Central memory CD4-positive, alpha-beta T cell (primary cell): ENCODE data around the gene CA11.
A peak's percentile ranks its signal among the peaks of the same experiment; 100 is the strongest.
"Not testable (repeated sequence)": the region's sequence is repeated elsewhere in the genome, so short reads cannot be mapped to it uniquely, and the experiment has no call there.

Experiments
- DNase-seq: peaks from one replicate; pipeline ENCODE4 v3.0.0; 2022

The CA11 gene

DNA sequence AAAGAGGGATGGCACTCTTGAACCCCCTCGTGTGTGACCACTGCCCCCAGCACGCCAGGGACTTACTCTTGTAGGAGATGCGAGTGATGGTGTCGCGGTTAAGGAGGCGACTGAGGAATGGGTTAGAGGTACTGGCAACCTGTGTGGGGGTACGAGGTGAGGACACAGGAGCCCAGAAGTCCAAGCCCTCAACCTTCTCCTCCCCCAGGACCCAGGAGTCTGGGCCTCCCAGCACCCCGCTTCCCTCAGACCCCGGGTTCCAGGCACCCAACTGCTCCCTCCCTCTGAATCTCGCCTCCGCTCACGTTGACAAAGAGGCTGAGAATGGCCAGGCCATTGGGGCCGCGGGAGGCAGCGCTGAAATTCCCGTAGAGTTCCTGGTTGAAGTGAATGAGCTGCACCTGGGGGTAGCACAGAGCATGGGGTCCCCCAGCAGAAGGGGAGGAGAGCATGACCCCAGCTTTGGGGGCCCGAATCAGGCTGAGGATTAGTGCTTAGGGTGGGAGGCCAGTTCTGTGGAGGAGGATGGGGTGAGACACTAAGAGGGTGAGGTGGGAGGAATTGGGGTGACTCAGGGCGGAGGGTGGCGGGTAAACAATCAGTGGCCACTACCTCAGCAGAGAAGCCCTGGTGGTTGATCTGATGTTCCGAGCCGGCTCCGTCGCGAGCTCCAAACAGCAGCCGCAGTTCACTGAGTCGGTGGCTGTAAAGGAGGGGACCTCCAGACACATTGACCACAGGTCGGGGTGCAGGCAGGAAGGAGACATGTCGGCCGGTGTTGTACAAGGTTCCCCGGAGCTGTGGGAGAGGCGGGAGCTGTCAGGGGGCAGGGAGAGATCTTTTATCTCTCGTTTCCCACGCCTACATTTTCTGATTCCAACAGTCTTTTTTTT, 6.3 kb downstream of the CA11 start:
- DNase-seq: no peak

DNA sequence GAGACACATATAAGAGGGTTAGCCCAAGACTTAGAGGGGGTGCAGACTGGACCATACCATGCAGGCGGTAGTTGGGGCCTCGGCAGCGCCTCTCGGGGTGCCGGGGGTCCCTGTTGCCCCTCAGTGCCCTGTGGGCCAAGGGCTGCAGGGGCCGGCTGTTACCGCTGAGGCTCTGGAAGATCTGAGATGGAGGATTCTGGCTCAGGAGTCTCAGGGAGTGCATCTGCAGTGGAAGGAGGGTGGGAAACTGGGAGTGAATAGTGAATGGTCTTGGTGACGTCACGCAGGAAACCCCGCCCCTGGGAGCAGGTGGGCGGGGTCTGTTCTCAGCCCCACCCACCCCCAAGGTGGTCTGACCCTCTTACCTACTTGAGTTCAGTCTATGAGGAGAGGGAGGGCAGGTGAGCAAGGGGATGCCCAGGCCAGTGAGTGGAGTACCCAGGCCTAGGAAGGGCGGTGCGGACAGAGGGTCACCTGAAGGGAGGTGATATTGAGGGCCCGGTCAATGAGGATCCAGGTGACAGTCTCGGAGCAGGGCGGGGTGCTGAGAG, 7.1 kb downstream of the CA11 start:
- no peak for DNase-seq

DNA sequence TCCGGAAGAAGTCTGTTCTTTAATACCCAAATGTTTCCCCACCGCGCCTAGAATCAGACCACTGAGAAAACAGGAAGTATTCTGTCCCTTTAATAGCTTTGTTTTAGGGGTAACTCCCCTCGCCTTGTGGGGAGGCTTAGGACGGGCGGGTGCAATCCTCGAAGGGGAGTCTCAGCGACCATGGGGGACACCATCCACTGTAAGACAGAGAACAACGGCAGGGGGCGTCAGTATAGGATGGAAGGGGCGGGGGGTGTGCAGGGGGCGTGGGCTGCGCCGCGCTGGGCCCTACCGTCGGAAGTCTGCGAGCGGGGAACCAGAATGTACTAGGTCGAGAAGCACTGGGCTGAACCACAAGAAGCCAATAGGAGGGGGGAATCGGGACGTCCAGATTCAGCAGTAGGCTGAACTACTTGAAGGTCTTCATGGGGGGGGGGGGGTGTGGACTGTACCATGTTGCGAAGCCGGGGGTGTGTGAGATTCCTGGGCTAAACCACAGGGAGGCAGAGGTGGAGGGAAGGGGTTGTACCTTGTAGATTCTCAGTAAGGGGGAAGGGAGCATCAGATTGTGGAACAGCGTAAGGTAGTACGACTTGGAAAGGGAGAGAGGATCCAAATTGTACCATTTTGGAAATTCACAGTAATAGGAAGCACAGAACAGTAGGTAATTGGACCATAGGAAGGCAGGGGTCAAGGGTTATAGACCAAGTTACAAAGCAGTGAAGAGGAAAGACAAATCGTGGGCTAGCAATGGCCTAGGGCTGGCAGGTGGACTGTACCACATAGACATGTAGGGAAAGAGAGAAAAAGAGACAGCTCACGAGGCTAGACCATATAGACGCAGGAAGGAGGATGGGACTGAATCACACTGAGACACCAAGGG, 7.8 kb downstream of the CA11 start:
- peak; percentile 92 for DNase-seq

DNA sequence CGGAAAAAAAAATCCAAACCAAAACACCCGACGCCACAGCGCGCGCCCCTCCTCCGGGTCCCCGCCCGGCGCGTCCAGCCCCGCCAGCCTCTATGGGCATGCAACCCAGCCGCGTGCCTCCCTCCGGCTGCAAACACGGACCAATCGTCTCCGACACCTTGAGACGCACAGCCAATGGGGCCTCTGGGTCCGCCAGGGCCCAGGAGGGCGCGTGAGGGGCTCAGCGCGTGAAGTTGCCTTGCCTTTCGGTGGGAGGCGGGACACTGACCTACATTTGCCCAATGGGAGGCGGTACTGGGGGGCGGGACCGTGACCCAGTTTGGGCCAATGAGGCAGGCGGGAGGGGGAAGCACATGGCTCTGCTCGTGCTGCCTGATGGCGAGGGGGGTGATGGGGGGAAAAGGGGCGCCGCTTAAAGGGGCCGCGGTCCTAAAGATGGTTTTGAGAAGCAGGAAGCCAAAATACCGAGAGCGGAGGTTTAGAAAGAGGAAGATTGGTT, 8.5 kb downstream of the CA11 start:
- peak; percentile 100 for DNase-seq

DNA sequence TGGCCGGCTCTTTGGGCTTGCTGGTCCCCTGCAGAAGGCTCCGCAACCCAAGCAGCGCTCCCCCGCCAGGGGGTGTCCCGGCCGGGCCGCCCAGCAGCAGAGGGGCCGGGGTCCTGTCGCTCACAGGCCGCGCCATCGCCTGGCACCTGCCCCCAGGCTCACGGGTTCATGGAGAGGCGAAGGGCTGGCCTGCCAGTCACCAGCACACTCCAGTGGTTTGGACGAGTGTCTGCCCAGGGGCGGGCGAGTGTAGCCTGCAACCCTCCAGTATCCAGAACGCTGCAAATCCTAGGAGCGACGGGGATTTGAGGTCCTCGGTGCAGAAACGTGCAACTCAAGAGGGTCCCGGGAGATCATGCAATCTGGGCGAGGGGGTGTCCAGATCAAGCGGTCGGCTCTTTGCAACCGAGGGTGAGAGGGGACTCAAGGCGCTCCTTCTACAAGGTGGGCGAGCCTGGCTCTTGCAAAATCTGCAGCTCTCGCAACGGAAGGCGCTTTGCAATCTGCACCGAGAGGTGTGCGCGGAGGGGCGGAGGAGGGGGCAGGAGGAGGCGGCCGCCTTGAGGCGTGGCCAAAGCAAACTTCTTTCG, 9.0 kb downstream of the CA11 start, which contains the start of gene DBP:
TSS of gene DBP (minus strand) at position 521 of the 590 bp plus-strand sequence. CDS start at position 136, 385 bp downstream.
- DNase-seq: no peak

DNA sequence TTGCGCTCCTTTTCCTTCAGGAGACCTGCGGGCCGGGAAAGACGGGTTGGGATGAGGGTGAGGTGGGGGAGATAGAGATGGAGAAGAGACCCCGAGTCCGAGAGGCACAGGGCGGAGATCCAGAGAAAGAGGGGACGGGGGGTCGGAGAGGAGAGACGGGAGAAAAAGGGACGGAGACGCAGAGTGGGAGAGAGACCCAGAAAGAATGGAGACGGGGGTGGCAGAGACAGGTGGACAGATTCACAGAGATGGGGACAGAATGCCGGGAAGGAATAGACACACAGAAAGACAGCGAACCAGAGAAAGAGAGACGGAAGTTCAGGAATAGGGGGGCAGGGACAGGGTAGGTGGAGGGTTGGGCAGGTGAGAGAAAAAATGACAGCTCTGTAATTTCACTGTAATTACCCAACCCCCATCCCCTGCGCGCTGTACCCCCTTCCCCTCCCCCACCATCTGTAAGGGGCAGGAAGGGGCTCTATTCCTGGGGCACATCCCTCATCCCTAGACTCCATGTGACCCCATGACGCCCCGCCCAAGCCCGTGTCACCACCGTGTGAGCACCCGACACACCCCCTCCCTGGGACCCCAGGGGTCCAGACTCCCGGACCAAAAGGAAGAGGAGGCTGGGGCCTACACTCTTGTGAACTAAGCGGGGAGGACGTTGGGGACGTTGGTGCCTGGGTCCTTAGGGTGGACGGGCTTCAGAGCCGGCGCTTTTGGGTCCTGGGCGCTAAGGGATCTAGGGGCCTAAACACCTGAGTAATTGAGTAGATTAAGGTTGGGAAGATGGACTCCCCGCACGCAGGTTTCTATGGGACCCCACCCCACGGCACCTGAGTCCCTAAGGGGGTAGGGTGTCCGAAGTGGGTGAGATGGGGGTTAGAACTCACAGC, 9.8 kb downstream of the CA11 start:
- peak; percentile 19 for DNase-seq

DNA sequence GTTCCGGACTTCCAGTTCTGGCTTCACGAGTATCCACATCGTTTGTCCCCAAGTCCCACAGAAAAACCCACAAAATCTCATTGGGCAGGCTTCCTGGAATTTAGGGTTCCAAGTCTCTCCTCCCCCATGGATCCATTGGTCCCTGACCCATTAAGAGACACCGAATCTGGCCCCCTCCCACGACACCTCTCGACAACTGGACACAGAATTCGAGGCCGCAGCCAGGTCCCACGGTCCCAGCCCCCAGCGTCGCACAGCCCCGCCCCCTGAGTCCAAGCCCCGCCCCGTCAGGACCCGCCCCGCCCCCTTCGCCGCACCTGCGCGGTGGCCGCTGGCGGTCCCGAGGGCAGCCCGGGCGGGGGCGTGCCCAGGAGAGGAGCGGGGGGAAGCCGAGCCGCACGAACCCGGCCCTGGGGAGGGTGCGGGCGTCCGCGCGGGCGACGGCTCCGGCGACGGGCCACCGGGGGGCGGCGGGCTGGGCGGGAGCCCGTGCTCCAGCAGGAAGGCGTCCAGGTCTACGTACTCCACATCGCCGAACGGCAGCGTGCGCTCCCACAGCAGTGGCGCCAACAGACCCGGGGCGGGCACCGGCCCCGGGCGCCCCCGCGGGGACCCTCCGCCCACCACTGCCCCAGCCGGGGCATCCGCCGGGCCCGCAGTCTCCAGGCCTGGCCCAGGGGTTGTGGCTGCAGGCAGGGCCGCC, 10.6 kb downstream of the CA11 start:
- DNase-seq: peak; percentile 65

DNA sequence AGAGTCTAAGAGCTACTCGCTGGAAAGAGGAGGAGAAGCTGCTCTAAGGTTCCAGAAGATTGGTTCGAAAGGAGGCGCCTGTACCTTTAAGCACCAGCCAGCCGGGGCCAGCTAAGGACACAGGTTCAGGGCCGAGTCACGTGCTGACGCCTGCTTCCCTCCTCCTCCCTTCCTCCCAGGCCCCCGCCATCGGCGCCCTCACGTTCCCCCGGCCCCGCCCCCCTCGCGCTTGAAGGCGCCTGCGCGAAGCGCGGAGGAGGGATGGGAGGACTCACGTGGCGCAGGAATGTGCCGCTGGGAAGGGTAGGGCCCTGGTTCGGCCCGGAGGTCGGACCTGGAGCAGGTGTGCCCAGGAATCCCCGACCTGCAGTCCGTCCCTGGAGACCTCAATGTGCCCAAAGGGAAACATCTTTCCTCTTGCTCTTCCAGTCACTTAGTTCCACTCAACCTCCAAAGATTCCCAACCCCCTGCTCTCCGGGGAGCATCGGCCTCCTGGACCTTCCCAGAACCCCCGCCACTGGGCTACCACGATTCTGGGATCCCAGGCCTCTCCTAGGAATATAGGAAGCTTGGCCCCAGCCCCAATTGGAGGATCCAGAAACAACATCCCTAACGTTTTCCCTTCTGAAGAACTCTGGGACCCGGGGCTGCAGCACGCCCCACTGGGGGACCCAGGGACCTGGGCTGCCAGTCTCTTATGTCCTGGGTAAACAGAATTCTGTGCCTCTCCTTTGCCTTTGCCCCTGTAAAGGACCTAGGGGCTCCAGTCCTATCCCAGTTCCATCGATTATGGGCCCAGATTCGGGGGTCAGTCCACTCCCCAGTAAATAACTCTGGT, 11.3 kb downstream of the CA11 start:
- peak; percentile 86 for DNase-seq

DNA sequence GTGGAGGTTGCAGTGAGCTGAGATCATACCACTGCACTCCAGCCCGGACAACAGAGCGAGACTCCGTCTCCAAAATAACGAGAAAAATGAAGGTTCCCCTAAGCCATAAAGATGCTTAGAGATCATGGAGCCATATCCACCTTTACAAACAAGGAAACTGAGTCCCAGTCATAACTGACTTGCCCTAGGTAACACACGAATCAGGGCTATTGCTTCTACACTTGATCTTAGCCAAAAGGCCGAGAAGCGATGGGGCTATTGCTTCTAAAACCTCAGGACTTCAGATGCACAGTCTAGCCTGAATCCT, 12.0 kb downstream of the CA11 start:
- no peak for DNase-seq

DNA sequence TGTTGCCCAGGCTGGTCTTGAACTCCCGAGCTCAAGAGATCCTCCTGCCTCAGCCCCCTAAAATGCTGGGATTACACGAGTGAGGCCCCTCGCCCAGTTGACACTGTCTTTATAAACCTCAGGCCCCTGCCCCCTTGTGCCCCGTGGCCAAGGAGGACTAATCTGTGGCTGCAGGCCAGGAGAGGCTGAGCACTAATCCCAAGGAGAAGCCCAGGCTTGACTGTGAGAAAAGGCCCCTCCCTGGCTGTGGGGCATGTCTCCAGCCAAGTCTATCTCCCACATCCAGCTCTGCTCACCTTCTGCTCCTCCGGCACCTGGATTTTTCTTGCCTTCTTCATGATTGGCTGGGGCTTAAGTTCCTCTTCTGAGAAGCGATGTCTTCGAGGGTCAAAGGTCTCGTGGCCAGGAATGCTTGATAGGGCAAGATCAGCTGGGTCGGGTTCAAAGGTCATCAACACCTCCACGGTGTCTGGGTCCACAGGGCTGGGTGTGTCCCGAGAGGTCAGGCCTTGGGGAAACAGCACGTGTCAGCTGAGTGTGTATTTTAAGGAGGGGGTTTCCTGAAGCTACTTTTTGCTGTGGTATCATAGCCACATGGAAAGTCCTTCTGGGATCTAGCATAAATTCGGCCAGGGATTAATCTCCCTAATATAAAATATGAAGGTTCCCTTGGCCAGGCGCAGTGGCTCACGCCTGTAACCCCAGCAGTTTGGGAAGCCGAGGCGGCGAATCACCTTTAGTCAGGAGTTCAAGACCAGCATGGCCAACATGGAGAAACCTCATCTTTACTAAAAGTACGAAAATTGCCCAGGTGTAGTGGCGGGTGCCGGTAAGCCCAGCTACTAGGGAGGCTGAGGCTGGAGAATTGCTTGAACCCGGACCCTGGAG, 12.6 kb downstream of the CA11 start:
- no peak for DNase-seq

DNA sequence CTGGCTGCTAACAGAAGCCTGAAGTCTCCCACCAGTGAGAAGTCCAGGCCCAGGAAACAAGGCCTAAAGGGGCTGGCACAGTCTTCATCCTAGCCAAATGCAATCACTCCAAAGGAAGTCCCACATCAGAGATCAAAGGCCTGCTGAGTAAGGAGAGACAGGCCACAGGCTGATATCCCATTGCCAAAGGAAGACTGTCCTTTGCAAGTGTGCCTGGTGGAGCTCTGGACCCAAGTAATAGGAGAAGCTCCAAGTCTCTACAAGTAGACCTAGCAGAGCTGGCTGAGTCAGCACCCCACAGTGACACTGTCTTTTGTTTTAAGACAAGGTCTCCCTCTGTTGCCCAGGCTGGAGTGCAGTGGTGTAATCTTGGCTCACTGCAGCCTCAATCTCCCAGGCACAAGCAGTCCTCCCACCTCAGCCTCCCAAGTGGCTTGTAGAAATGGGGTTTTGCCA, 13.3 kb downstream of the CA11 start:
- no peak for DNase-seq

DNA sequence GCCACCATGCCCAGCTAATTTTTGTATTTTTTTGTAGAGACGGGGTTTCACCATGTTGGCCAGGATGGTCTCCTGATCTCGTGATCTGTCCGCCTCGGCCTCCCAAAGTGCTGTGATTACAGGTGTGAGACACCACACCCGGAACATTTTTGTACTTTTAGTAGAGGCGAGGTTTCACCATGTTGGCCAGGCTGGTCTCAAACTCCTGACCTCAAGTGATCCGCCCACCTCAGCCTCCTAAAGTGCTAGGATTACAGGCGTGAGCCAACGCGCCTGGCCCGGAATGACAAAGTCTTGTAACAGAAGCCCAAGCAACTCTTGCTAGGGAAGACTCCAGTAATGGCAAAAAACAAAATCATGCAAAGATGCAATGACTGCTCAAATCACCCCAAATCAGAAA, 13.7 kb downstream of the CA11 start:
- DNase-seq: not testable (repeated sequence)

DNA sequence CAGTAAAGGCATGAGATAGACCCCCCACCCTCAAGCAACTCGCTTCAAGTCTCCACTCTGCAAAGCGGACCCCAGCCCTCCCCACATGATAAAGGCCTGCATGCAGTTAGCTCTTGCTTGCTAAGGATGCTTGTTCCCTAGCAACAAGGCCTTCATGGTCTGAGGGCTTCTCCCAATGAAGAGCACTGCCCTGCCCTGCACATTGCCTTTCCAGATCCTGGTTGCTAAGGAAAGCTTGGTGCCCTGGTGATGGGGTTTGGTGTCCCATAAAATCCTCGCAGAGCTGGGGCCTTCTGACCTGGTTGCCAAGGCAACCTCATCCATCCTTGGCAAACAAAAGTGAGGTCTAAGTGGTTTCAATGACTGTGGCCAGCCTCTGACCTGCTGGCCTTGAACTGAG, 14.8 kb downstream of the CA11 start:
- no peak for DNase-seq

DNA sequence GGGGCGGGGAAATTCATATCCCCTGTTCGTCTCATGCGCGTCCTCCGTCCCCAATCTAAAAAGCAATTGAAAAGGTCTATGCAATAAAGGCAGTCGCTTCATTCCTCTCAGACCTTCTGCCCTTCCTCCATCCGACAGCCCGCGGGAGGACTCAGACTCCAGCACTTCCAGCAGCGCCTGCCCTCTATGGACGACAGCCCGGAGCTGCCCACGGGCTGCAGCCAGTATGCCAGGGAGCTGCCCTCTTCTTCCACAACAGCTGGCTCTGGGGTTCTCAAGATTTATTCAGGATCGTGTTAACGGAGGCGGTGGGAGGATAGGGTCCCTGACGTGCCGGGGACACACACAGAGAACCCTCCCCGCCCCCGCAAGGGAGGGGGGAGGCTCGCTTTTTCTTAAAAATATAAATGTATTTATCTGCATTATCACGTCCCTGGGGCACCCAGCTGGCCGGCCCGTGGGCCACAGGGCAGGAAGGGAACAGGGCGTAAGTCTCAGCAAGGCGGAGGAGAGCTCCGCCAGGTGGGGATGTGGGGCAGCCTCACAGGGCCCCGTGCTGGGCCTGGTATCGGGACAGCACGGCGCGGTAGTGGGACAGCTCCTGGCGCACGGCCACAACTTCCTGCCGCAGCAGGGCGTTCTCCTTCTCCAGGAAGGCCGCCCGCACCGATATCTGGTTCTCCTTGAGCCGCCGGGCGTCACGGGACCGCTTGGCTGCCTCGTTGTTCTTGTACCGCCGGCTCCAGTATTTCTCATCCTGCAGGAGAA, 15.5 kb downstream of the CA11 start:
- DNase-seq: no peak

DNA sequence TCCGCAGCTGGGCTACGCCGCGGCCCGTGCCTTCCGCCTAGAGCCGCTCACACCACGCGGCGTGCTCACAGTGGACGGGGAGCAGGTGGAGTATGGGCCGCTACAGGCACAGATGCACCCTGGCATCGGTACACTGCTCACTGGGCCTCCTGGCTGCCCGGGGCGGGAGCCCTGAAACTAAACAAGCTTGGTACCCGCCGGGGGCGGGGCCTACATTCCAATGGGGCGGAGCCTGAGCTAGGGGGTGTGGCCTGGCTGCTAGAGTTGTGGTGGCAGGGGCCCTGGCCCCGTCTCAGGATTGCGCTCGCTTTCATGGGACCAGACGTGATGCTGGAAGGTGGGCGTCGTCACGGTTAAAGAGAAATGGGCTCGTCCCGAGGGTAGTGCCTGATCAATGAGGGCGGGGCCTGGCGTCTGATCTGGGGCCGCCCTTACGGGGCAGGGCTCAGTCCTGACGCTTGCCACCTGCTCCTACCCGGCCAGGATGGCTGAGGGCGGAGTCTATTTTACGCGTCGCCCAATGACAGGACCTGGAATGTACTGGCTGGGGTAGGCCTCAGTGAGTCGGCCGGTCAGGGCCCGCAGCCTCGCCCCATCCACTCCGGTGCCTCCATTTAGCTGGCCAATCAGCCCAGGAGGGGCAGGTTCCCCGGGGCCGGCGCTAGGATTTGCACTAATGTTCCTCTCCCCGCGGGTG, 16.2 kb downstream of the CA11 start:
- no peak for DNase-seq

DNA sequence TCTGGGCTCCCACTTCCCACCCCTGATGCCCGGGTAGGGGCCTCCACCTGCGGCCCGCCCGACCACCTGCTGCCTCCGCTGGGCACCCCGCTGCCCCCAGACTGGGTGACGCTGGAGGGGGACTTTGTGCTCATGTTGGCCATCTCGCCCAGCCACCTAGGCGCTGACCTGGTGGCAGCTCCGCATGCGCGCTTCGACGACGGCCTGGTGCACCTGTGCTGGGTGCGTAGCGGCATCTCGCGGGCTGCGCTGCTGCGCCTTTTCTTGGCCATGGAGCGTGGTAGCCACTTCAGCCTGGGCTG, 16.7 kb downstream of the CA11 start:
- no peak for DNase-seq

DNA sequence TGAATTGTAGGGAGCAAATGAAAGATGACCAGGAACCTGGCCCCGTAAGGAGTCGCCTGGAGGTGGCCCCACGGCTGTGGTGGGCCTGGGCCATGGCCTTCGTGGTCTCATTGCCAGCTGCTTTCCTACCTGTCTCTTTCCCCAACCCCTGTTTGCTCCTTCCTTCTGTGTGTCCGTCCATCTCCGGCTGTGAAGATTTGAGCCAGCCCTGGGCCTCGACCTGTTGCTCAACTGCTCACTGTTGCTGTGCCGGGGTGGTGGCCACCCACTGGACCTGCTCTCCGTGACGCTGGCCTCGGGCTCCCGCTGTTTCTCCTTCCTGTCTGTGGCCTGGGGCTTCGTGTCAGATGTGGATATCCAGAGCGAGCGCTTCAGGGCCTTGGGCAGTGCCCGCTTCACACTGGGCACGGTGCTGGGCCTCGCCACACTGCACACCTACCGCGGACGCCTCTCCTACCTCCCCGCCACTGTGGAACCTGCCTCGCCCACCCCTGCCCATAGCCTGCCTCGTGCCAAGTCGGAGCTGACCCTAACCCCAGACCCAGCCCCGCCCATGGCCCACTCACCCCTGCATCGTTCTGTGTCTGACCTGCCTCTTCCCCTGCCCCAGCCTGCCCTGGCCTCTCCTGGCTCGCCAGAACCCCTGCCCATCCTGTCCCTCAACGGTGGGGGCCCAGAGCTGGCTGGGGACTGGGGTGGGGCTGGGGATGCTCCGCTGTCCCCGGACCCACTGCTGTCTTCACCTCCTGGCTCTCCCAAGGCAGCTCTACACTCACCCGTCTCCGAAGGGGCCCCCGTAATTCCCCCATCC, 17.3 kb downstream of the CA11 start:
- no peak for DNase-seq
